SIG-M5 treated with dmso at 0.1 percent for 504 hours (cell line): Measurements from ENCODE around the gene GALNT9.
"Not testable (repeated sequence)": the region's sequence is repeated elsewhere in the genome, so short reads cannot be mapped to it uniquely, and the experiment has no call there.

Source experiments
- DNase-seq: peaks from one replicate; lab custom pipeline; 2025; ENCODE audit not compliant: unreplicated experiment; lab: John Stamatoyannopoulos, UW

Gene GALNT9

DNA sequence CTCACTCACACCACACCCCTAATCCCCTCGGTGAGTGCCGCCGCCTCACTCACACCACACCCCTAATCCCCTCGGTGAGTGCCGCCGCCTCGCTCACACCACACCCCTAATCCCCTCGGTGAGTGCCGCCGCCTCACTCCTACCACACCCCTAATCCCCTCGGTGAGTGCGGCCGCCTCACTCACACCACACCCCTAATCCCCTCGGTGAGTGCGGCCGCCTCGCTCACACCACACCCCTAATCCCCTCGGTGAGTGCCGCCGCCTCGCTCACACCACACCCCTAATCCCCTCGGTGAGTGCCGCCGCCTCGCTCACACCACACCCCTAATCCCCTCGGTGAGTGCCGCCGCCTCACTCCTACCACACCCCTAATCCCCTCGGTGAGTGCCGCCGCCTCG is 179.9 kb downstream of the GALNT9 start:
- not testable (repeated sequence) for DNase-seq

DNA sequence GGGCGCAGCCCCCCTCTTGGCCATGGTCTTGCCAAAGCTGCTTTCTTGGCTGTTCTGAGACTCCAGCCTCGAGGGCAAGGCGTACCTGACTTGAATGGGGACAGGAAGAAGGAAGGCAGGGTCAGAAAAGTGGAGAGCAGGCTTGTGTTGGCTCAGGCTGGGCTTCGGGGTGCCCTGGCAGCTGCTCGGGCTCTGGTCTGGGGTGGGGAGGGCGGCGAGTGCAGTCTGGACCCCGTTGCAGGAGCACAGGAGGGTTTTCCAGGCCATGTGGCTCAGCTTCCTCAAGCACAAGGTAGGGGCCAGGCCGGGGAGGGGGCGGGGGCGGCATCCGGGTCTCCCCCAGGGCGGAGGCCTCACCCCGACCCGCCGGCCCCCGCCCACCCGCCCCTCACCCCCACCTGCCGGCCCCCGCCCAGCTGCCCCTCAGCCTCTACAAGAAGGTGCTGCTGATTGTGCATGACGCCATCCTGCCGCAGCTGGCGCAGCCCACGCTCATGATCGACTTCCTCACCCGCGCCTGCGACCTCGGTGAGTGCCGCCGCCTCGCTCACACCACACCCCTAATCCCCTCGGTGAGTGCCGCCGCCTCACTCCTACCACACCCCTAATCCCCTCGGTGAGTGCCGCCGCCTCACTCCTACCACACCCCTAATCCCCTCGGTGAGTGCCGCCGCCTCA is 180.9 kb downstream of the GALNT9 start:
- no peak for DNase-seq

DNA sequence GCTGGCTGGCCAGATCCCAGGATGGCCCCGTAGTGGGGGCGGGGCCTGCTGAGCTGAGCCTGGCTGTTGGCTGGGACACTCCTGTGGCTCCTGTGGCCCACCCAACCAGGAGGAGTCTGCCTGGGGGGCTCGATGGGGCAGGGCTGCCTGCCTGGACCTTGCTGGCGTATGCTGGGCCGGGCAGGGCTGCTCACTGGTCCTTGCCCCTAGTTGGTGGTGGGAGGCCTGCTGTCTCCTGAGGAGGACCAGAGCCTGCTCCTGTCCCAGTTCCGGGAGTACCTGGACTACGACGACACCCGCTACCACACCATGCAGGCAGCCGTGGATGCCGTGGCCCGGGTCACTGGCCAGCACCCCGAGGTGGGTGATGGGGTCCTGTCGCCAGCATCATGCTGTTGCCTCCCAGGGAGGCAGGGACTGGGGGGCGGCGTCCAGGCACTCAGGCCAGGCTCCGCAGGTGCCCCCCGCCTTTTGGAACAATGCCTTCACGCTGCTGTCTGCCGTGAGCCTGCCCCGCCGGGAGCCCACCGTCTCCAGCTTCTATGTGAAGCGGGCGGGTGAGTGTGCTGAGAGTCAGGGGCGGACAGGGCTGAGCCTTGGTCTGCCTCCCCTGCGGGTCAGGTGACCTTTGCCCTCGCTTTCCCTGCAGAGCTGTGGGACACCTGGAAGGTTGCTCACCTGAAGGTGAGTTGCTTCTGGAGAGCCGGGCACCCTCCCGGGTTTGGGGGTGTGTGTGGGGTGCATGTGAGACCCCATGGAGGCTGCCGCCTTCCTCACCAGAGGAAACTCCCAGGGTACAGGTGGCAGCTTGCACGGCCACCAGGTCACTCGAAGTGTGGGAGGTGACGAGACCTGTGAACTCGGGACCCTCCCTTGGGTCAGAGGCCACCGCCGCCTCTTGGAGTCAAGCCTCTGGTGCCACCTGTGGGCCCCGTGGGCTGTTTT is 181.7 kb downstream of the GALNT9 start:
- DNase-seq = no peak

DNA sequence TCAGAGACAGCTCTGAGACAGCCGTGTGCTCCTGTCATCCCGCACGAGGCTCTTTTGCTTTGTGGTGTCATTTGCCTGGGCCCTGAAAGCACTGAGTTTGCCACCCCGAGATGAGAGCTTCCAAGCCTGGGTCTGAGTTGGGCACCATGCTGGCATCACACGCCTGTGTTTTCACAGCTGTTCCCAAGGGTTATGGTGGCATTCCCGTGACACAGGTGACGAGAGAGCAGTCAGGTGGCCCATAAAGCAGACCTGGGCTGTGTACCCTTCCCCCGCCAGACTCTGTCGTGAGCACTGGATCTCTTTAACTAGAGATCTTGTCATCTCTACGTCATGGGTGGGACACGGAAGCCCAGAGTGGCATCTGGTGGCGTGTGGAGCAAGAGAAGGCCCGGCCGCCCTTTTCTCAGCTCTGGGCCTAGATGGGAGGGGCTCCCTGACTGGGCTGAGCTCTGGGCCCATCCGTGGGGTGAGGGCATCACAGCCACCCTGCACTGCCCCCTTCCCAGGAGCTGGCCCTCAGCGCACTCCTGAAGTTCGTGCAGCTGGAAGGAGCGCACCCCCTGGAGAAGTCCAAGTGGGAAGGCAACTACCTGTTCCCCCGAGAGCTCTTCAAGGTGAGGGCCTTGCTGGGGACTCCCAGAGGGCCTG is 182.5 kb downstream of the GALNT9 start:
- DNase-seq = no peak
